ENCODE results near the gene SLC4A8.

Gene SLC4A8

DNA sequence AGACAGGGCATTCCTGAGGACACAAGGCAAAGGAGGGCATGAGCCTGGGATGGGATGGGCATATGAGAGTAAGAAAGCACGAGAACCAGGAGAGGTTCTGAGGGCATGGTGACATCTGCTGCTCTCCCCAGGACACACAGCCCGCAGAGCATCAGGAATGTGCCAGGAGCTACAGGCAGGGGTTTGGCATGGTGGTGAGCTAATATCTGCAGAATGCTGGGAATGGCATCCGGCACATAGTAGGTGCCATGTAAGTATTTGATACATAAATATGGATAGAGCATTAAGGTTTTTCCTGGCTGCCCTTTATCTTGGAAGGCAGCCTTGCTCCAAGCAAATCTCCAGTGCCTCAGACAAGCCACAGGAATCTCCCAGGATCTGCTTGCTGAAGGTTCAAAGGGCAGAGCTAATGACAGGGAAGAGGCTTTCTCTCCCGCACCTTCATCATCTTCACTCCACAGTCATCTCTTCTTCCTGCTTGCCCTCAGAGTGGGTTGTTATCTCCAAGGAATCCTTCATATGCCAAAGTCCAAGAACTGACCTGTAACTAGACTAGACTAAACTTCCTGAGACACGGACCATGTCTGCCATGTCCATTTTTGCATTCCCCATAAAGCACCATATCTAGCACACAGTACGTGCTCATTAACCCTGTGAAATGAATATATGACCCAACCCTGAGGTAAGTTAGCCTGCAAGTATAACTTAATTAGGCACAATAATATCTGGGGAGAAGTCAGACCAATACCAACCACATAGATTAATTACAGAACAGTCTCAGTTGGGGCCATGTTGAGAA is 104.4 kb downstream of the SLC4A8 start:
- DNase-seq: no peak

DNA sequence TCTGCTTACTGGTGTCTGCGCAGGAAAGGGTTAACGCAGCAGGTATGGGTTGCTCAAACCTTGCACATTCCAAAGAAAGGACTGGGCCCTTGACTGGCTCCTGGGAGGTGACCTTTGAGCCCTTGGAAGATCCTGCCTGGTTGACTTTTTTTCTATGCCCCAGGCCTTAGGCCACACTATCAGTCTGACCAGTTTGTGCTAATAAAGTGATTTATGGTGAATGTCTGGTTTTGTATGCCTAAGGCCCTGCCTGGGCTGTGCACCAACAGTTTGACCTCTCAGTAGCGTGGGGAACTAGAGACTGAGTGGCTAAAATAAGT is 105.0 kb downstream of the SLC4A8 start:
- no peak for DNase-seq

DNA sequence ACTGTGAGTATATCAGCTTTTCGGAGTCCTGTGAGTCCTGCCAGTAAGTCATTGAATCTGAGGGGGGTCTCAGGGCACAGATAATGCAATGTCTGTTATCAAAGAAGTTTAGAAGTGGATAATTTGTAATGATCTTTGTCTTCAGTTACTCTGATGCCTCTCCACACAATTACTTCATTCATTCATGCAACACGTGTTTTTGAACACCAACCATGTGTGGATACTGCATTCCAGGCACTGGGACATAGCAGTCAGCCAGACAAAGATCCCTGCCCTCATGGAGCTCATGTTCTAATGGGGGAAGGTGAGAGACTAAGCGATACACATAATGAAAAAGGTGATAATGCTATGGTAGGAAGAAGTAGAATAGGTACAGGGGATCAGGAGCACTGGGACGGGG is 105.6 kb downstream of the SLC4A8 start:
- no peak for DNase-seq

DNA sequence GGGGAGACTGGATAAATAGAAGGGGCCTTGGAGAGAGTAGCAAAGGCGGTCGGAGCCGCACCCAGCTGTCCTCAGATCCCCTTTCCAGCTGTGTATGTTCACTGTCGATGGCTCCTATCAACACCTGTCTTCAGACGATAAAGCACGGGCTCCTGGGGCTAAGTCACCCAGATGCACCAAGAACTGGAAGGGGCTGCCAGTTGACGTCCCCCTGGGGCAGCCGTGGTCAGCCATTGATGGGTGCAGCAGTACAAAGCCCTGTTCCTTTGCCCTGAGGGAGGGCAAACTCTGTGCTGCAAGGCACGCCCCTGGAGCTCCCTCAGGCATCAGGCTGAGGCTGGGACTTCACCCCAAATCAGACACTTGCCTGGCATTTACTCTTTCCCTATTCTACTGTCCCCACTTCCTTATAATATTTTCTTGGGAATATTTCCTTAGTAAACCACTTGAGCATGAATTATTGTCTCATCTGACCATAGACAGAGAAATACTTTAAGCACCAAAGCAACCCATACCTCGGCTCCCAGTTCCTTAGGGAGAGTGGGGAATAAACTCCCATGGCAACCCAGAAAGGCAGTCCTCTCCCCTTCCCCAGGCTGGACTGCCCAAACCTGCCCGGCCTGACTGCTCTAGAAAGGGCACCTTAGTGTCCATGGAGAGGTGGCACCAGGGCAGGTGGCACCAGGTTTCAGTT is 106.8 kb downstream of the SLC4A8 start:
- DNase-seq: no peak

DNA sequence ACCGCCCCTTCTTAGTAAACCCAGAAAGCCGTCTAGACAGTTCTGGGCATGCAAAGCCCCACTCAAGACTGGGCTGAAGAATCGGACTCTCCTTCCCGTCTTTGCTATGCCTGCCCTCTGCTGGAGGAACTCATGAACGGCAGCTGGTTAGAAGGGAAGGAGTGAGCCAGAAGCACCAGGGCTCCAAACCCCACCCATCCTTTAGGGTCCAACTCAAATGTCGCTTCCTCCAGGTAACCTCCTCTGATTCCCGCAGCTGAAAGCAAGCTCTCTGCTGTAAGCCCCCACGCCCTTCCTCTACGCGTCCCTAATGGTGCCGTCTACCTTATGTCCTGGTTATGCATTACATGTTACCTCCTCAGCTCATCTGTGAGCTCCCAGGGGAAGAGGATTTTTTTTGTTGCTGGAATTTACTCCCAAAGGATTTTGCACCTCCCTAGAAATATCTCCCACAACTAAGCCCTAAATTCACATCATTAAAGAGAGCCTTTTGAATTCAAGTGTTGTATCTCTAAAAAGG is 107.4 kb downstream of the SLC4A8 start:
- peak; percentile 71 for DNase-seq

DNA sequence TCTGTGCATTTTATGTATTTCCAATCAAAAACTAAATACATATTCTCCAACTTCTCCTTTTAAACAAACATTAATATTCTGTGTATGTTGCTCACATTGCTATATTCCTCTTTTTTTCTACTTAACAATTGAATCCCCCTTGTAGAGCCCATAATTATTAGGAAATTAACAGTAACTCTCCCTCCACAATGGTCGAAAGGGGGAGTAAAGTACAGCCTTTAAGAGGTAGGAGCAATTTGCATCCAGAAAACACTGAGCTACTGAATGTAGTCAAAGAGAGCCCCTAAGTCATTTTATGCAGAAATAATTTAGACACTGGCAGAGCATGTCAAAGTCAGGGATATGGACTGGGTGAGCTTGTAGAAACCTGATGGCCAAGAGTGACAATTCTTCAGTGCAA is 109.2 kb downstream of the SLC4A8 start:
- no peak for DNase-seq

DNA sequence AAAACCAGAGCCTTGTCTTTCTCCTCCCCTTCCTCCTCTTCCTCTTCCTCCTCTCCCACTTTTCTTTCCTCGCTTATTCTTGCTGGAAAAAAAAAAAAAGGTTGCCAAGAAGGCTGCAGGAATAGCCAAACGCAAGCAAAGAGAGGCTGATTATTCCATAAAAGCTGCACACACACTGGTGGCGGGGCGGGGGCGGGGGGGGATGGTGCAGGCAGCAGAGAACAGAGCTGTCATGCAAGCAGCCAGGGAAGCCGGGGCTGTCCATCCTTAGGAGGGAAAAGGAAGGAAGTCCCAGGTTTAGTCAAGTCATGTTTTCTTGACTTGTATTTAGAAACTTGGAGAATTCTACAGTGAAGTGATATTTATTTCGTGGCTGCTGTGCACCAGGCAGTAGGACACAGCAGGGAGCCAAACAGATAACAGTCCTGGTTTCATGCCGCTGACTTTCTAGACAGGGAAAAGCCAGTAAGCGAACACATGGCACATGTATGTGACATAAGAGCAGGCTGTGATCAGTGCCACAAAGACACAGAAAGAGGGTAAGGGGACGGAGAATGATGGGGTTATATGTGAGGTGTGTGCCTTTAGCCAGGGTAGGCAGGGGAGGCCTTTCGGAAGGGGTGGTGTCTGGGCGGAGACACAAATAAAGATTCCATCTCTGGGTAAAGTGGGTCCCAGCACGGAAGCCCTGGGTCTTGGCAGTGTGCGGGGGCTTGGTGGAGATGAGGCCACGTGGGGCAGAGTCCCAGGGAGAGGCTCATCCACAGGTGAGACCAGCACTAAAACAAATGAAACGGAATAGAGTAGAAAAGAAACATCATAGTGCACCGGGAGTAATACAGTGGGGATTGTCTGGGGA is 109.8 kb downstream of the SLC4A8 start:
- DNase-seq: no peak

DNA sequence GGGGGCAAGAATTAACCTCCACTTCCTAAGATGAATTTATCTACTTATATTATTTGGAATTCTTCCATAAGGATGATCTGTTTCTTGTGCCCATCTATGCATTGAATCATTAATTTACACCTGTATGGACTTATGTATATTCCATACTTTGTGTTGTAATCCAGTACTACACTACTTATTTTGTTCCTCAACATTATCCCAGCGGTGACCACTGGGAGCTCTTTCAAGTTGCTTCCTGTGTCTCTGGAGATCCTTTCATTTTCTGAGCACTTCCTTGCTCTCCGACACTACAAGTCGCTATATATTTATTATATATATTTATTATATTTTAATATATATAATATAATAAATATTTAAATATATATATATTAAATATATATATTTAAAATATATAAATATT is 111.5 kb downstream of the SLC4A8 start:
- no peak for DNase-seq

DNA sequence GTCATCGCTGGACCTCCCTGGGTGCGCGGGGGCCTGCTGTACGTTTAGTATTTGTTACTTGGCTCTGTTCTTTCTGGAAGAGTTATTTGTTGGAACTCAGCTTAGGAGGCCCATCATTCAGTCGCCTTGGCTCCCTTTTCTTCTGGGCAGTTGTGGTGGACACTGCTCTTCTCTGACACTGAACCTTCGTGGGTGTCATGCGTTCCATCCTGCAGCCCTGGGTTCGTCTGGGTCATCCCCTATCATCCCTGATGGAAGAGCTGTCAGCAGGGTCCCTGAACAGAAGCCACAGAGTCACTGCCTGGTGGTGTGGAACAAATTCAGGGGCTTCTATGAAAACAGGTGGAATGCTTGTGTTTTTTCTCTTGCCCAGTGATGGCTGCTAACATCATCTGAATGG is 113.5 kb downstream of the SLC4A8 start:
- no peak for DNase-seq

DNA sequence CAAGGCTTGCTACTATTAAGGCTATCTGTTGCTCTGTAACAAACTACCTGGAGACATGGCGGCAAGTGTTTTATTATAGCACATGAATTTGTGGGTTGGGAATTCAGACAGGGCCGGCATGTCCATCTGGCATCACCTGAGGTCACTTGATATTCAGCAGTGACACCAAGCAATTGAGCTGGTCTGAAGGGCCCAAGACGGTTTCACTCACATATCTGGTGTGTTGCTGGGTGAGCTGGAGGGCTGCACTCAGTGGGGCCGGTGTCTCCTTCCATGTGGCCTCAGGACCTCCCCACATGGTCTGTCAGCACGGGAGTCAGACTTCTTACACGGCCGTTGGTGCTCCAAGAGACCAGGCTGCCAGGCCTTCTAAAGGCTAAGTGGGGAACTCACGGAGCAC is 114.0 kb downstream of the SLC4A8 start:
- DNase-seq: no peak

DNA sequence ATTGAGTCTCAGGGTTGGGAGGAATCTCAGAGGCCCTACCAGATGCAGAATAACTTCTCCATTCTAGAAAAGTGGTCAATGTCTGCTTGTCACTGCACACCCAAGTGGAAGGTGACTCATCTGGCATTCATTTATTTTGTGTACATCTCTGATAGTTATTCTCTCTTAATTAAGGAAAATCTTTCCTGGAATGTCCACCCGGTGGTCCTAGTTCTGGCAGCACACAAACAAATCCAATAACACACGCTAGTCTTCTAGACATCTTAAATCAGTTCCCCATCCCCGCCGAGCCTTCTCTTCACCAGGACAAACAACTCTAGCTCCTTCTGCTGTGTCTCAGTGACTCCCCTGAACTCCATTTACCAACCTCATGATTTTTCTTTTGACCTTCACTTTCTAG is 116.4 kb downstream of the SLC4A8 start:
- DNase-seq: no peak

DNA sequence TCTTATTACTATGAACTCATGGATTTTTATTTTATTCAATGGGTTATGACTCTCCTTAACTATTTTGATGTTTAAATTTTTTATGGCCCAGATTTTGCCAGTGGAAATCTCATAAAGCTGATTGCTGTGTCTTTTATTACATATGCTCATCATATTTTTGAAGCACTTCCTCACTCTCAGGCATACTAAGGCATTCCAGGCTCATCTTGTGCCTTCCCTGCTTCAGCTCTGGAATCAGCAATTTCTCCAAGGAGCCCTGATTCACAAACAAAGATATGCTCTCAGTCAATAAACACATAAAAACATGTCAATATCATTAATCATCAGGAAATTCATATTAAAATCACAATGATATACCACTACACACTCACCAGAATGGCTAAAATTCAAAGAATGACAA is 121.5 kb downstream of the SLC4A8 start:
- DNase-seq: no peak

DNA sequence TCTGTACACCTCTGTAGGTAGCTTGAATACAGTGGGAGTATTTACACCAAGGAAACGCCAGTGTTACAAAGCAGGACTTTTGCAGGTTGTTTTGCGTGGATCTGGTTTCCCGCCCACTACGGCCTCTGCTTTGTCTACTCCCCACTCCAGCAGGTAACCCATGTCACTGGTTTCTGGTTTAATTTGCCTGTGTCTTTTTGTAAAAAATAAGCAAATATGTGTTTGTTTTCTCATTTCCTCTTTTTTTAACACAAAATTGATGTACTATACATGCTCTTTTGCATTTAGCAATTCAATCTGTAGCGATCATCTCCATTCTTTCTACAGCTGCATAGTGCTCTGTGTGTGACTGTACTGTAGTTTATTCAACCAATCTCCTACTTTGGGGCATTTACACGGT is 123.0 kb downstream of the SLC4A8 start:
- no peak for DNase-seq

DNA sequence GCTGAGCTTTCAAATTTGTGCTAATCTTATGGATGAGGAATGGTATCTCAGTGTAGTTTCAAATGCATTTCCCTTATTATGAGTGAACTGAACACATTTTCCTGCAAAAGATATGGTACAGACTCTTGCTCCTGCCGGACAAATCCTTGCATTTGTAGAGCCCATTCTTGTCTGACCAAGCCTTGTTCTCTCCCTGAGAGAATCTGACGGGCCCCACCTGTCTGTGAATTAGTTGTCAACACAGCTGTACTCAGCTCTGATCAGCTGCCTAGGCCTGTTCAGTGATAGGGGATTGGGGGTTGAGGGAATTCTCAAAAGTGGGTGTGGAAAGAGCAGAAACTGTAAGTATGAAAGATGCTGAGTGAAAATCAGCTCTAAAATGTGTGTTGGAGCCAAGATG is 123.6 kb downstream of the SLC4A8 start:
- no peak for DNase-seq

DNA sequence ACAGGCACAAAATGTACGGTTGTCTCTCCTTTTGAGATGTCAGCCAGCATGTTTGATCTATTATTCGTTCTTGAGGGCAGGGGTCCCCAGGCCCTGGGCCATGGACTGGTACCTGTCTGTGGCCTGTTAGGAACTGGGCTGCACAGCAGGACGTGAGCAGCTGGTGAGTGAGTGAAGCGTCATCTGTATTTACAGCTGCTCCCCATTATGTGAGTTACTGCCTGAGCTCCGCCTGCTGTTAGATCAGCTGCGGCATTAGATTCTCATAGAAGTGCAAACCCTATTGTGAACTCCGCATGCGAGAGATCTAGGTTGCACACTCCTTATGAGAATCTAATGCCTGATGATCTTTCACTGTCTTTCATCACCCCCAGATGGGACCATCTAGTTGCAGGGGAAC is 125.0 kb downstream of the SLC4A8 start:
- no peak for DNase-seq

Data from midbrain (tissue), 1 donor.